ENCODE data around the gene TSHZ2.

DNA sequence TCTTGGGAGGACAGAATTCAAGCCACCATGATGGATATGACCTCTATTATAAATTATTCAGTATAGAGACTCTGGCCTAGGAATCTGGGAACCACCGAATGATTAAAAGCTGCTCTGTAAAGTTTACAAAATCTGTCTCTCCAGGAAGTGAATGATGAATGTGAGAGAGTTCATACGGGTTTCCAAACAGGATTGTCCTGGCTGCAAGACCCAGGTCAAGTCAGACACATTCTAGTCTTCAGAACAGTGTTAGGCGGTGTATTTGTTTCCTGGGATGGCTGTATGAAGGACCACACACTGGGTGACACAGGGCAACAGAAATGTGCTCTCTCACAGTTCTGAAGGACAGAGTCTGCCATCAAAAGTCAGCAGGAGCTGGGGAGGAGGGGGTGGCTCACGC, 399.1 kb downstream of the TSHZ2 start:
- TF ChIP-seq, protein P1, sequence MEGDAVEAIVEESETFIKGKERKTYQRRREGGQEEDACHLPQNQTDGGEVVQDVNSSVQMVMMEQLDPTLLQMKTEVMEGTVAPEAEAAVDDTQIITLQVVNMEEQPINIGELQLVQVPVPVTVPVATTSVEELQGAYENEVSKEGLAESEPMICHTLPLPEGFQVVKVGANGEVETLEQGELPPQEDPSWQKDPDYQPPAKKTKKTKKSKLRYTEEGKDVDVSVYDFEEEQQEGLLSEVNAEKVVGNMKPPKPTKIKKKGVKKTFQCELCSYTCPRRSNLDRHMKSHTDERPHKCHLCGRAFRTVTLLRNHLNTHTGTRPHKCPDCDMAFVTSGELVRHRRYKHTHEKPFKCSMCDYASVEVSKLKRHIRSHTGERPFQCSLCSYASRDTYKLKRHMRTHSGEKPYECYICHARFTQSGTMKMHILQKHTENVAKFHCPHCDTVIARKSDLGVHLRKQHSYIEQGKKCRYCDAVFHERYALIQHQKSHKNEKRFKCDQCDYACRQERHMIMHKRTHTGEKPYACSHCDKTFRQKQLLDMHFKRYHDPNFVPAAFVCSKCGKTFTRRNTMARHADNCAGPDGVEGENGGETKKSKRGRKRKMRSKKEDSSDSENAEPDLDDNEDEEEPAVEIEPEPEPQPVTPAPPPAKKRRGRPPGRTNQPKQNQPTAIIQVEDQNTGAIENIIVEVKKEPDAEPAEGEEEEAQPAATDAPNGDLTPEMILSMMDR (IDR thresholded peaks at IDR 0.05), result no peak
- no peak for TF ChIP-seq EZH2 (IDR thresholded peaks at IDR 0.05; ENCODE audit: borderline replicate concordance, insufficient read depth, low read depth, low read length, poor library complexity, severe bottlenecking)
